Sigmoid colon (tissue), 4 donors: ENCODE results near the gene CHN2.

Experiments
- CTCF ChIP-seq, 4 experiments: fragments of 450-650 bp in 3 of 4; fragments of 200-600 bp in 1 of 4; IDR thresholded peaks; one replicate each; pipeline ENCODE4 v1.5.1; 2016 to 2019; ENCODE audit warnings: antibody characterized with exemption in 4 of 4, mild to moderate bottlenecking in 3 of 4, moderate library complexity in 2 of 4
- POLR2AphosphoS5 ChIP-seq, 4 donors: sonication (generic); formaldehyde crosslinking; IDR thresholded peaks; one replicate each; pipeline ENCODE4 v1.6.1; 2017; ENCODE audit warnings: antibody characterized with exemption in 4 of 4

GRCh38 chr7:29296421-29296820 lies 101.8 kb downstream of the CHN2 start:
- TF ChIP-seq CTCF (IDR thresholded peaks at IDR 0.05) (no peak), POLR2AphosphoS5 (IDR thresholded peaks at IDR 0.05) (no peak)
